ENCODE data around the gene ASB8. TPM values are rescaled to one million over a fixed set of nuclear protein-coding genes. Genes with fewer than 3 reads are reported as not detected.

Gene ASB8
- total and polyA plus RNA-seq, 9 of the 15 experiments (the other 6 are each of a cell fraction or from before 2014, with no cell fraction given): 13.3 to 29.0 (median 19.6) TPM

DNA sequence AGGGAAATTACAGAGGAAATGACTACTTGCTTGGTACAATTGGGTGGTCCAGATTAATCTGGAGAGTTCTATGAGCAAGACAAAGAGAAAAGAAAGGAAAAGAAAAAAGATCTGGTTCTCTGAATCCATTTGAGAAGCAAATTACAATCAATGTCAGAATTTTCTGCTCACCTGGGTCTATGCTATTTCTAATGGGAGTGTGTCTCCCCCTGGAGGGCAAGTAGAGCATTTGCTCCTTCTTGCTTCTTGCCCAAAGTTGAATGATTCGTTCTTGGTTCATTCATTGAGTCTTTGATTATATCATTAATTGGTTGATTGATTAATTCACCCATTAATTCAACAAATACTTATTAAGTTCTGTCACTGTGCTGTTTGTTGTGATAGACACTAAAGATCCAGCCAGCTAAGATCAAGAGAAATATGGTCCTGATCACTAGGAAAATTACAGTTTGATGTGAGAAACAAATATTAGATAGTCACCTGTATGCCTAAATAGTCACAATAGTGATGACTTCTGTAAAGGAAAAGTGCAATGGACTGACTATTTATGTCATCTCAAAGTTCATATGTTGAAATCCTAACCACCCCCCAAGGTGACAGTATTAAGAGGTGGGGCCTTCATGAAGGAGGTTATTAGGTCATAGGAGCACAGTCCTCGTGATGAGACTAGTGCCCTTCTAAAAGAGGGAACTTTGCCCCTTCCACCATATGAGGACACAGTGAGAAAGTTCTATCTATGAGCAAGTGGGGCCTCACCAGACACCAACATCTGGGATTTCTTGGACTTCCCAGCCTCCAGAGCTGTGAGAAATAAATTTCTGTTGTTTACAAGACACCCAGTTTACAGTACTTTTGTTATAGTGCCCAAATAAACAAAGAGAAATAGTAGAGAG is 8.0 kb upstream of the ASB8 start (continued):
- TF ChIP-seq, protein P1, sequence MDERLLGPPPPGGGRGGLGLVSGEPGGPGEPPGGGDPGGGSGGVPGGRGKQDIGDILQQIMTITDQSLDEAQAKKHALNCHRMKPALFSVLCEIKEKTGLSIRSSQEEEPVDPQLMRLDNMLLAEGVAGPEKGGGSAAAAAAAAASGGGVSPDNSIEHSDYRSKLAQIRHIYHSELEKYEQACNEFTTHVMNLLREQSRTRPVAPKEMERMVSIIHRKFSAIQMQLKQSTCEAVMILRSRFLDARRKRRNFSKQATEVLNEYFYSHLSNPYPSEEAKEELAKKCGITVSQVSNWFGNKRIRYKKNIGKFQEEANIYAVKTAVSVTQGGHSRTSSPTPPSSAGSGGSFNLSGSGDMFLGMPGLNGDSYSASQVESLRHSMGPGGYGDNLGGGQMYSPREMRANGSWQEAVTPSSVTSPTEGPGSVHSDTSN (CRISPR knock-in tag; IDR thresholded peaks at IDR 0.05; ENCODE audit: low read depth): no peak
- TF ChIP-seq, protein P1 (tag; conservative IDR thresholded peaks at IDR 0.05; ENCODE audit: low read depth): 0 out of 2 replicates have a peak, but pooled peaks have one; percentile 25
- peak; percentile 89 for TF ChIP-seq SMC3 (conservative IDR thresholded peaks at IDR 0.05; ENCODE audit: insufficient read depth, low read depth, low read length)
- TF ChIP-seq, protein P2, sequence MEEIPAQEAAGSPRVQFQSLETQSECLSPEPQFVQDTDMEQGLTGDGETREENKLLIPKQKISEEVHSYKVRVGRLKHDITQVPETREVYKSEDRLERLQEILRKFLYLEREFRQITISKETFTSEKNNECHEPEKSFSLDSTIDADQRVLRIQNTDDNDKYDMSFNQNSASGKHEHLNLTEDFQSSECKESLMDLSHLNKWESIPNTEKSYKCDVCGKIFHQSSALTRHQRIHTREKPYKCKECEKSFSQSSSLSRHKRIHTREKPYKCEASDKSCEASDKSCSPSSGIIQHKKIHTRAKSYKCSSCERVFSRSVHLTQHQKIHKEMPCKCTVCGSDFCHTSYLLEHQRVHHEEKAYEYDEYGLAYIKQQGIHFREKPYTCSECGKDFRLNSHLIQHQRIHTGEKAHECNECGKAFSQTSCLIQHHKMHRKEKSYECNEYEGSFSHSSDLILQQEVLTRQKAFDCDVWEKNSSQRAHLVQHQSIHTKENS (CRISPR knock-in tag; IDR thresholded peaks at IDR 0.05): 0 out of 2 replicates have a peak, but pooled peaks have one; percentile 23
- TF ChIP-seq EWSR1 (IDR thresholded peaks at IDR 0.05; ENCODE audit: borderline replicate concordance, low read depth, partially characterized antibody): no peak
- 0 out of 2 replicates have a peak, but pooled peaks have one; percentile 43 for TF ChIP-seq KLF16 (IDR thresholded peaks at IDR 0.05)
- peak in 1 of 2 experiments; percentile 29; a peak in 1 of 4 replicates for TF ChIP-seq ARNT (IDR thresholded peaks at IDR 0.05)
- no peak for TF ChIP-seq GABPB1 (CRISPR knock-in tag; IDR thresholded peaks at IDR 0.05)
- TF ChIP-seq ZNF24 (IDR thresholded peaks at IDR 0.05): peak; percentile 38; the same call in 1 of the 2 replicates
- TF ChIP-seq, protein P3, sequence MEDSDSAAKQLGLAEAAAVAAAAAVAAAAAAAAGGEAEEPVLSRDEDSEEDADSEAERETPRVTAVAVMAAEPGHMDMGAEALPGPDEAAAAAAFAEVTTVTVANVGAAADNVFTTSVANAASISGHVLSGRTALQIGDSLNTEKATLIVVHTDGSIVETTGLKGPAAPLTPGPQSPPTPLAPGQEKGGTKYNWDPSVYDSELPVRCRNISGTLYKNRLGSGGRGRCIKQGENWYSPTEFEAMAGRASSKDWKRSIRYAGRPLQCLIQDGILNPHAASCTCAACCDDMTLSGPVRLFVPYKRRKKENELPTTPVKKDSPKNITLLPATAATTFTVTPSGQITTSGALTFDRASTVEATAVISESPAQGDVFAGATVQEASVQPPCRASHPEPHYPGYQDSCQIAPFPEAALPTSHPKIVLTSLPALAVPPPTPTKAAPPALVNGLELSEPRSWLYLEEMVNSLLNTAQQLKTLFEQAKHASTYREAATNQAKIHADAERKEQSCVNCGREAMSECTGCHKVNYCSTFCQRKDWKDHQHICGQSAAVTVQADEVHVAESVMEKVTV (CRISPR knock-in tag; IDR thresholded peaks at IDR 0.05): peak; percentile 86
- no peak for TF ChIP-seq ZNF644 (tag; IDR thresholded peaks at IDR 0.05; ENCODE audit: low read depth)
